HFF-Myc (cell line): ENCODE results near the gene FAM169A.
"Not testable (repeated sequence)": the region's sequence is repeated elsewhere in the genome, so short reads cannot be mapped to it uniquely, and the experiment has no call there.

Experiments used
- DNase-seq: peaks from one replicate; pipeline ENCODE4 v3.0.0-alpha.2; 2011; ENCODE audit warnings: low read depth; ENCODE audit errors: extremely low read depth
- H3K4me3 ChIP-seq: replicated peaks from 2 replicates; pipeline ENCODE4 v1.5.1; 2011; ENCODE audit warnings: low read depth, mild to moderate bottlenecking, control low read depth, low read length
- CTCF ChIP-seq: IDR thresholded peaks from 2 replicates; pipeline ENCODE4 v1.5.1; 2012; ENCODE audit warnings: mild to moderate bottlenecking, low read depth, low read length, control low read depth; ENCODE audit errors: missing control alignments

Gene FAM169A

GRCh38 chr5:74798977-74799911 lies 66.9 kb downstream of the FAM169A start:
- no peak overlapping the region for H3K4me3 ChIP-seq
- no peak for TF ChIP-seq CTCF
- no peak for DNase-seq

- H3K4me3 ChIP-seq, DNase-seq: not testable (repeated sequence)
Measured at GRCh38 chr5:74791669-74792068, 74.5 kb downstream of the FAM169A start.

- DNase-seq = no peak
- no peak for TF ChIP-seq CTCF
- no peak overlapping the region for H3K4me3 ChIP-seq
Measured at GRCh38 chr5:74787424-74787823, 78.8 kb downstream of the FAM169A start.

- no peak for TF ChIP-seq CTCF
- no peak for DNase-seq
- H3K4me3 ChIP-seq = no peak overlapping the region
Measured at GRCh38 chr5:74786851-74787250, 79.3 kb downstream of the FAM169A start.

GRCh38 chr5:74778609-74779008 lies 87.6 kb downstream of the FAM169A start:
- H3K4me3 ChIP-seq = no peak overlapping the region
- no peak for TF ChIP-seq CTCF
- DNase-seq = no peak

- no peak for DNase-seq
- no peak for TF ChIP-seq CTCF
- H3K4me3 ChIP-seq = no peak overlapping the region
Measured at GRCh38 chr5:74772359-74772758, 93.8 kb downstream of the FAM169A start.

- TF ChIP-seq CTCF = no peak
- peak overlapping the region; percentile 98 for H3K4me3 ChIP-seq
- no peak for DNase-seq
Measured at GRCh38 chr5:74767579-74767913, 98.6 kb downstream of the FAM169A start.
